Effector memory CD4-positive, alpha-beta T cell (primary cell): ENCODE data around the gene ITGA11.

Experiments used
- DNase-seq, 3 donors: peaks; one replicate each; pipeline ENCODE4 v3.0.0-alpha.2; 2020
- H3K27ac ChIP-seq: 2 replicates; pipeline ENCODE4 v1.7.0; 2013; ENCODE audit warnings: mild to moderate bottlenecking, low read length, moderate library complexity; ENCODE audit not compliant: insufficient read depth, poor library complexity, severe bottlenecking
- H3K27me3 ChIP-seq: replicated peaks from 2 replicates; pipeline ENCODE4 v1.7.0; 2013; ENCODE audit warnings: mild to moderate bottlenecking, low read length; ENCODE audit not compliant: insufficient read depth, control insufficient read depth, poor library complexity, severe bottlenecking
- H3K36me3 ChIP-seq: 2 replicates; pipeline ENCODE4 v1.7.0; 2013; ENCODE audit warnings: mild to moderate bottlenecking, low read length, moderate library complexity; ENCODE audit not compliant: control insufficient read depth, insufficient read depth
- H3K4me1 ChIP-seq: 2 replicates; pipeline ENCODE4 v1.7.0; 2013; ENCODE audit warnings: low read length, mild to moderate bottlenecking; ENCODE audit not compliant: control insufficient read depth, insufficient read depth, poor library complexity, severe bottlenecking
- H3K4me3 ChIP-seq: 2 replicates; pipeline ENCODE4 v1.7.0; 2013; ENCODE audit warnings: low read length, low read depth, mild to moderate bottlenecking; ENCODE audit not compliant: insufficient read depth, poor library complexity, severe bottlenecking
- H3K9me3 ChIP-seq: 2 replicates; pipeline ENCODE4 v1.7.0; 2013; ENCODE audit warnings: mild to moderate bottlenecking, low read length, moderate library complexity; ENCODE audit not compliant: control insufficient read depth

ITGA11 gene

DNA sequence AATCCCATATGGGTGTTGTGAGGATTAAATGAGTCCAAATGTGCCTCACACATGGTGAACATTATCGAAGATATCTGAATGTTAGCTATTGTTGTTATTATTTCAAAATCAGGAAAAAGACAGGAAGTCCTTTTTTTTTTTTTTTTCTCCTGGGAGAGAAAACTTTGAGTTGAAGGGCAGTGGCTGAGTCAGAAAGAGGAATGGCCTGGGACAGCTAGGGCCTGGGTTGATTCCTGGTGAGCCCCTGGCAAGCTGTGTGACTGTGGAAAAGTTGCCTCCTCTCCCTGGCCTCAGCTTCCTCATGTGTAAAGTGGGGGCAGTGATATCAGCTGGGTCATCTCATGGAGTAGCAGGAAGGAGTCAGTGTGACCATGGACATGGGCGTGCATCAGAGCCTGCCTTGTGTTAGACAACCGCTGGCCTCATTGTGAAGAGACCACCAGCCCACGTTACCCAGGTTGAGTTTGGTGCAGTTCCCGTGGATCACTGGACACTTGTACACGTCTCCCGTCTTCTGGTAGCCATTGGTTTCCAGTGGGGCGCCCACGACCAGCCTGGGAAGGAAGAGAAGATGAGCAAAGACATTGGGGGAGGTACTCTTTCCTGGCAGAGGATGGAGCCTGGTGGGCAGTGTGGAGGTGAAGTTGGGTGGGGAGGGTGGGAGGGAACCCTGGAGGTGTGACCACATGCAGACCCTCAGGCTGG, 63.1 kb downstream of the ITGA11 start:
- H3K27ac ChIP-seq, result no peak overlapping the region
- no peaks in the 10 kb centered on the region for H3K9me3 ChIP-seq
- no peak for DNase-seq
- no peaks in the 10 kb centered on the region for H3K27me3 ChIP-seq
- no peaks in the 10 kb centered on the region for H3K36me3 ChIP-seq
- H3K4me1 ChIP-seq, result no peaks in the 10 kb centered on the region
- H3K4me3 ChIP-seq, result no peak overlapping the region

GRCh38 chr15:68367992-68368391, 64.0 kb downstream of the ITGA11 start:
- H3K36me3 ChIP-seq, result no peaks in the 10 kb centered on the region
- DNase-seq, result no peak
- H3K4me1 ChIP-seq, result no peaks in the 10 kb centered on the region
- no peaks in the 10 kb centered on the region for H3K9me3 ChIP-seq
- no peak overlapping the region for H3K4me3 ChIP-seq
- H3K27ac ChIP-seq, result no peak overlapping the region
- no peaks in the 10 kb centered on the region for H3K27me3 ChIP-seq

DNA sequence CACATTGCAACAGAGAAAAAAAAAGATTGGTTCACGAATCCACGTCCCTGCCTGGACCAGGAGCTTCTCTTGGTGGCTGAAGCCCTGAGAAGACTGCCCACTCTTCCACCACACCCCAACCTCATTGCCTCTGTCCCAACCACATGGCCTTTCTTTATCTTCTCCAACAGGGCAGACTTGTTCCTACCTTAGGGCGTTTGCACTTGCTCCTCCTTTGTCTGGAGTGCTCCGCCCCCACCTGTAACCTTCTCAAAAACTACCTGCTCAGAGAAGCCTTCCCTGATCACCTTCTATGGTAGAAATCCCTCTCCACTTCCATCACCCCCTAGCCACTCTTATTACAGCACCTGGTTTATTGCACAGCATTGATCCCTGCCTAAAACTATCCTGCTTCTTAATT, 64.7 kb downstream of the ITGA11 start:
- Histone ChIP-seq H3K27ac (no peak overlapping the region), H3K4me3 (no peak overlapping the region), H3K36me3 (no peaks in the 10 kb centered on the region), H3K9me3 (no peaks in the 10 kb centered on the region), H3K27me3 (no peaks in the 10 kb centered on the region), H3K4me1 (no peaks in the 10 kb centered on the region)
- DNase-seq, result no peak

GRCh38 chr15:68366314-68366713, 65.6 kb downstream of the ITGA11 start:
- no peaks in the 10 kb centered on the region for H3K4me1 ChIP-seq
- DNase-seq, result no peak

DNA sequence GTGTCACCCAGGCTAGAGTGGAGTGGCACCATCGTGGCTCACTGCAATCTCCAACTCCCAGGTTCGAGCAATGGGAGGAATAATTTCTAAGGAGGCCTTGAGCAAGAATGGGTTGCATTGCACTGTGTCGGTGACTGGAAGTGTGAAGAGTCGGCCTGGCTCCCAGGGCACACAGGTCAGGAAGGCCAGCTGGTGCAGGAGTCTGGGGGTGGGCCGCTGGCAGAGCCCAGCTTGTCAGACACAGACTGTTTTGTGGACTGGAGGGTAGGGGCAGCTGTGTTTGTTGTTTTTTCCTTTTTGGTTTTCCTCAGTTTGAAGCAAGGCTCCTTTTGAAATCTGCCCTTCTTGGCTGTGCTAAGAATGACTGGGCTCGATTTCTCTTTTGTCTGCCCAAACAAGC, 66.2 kb downstream of the ITGA11 start:
- Histone ChIP-seq H3K27me3 (no peaks in the 10 kb centered on the region), H3K27ac (no peak overlapping the region), H3K4me1 (no peaks in the 10 kb centered on the region), H3K9me3 (no peaks in the 10 kb centered on the region), H3K36me3 (no peaks in the 10 kb centered on the region), H3K4me3 (no peak overlapping the region)
- no peak for DNase-seq

More at GRCh38 chr15:68366314-68366713, 65.6 kb downstream of the ITGA11 start:
- H3K4me3 ChIP-seq, result no peak overlapping the region
- no peak overlapping the region for H3K27ac ChIP-seq
- no peaks in the 10 kb centered on the region for H3K27me3 ChIP-seq
- H3K36me3 ChIP-seq, result no peaks in the 10 kb centered on the region
- H3K9me3 ChIP-seq, result no peaks in the 10 kb centered on the region

- Histone ChIP-seq H3K27me3 (no peaks in the 10 kb centered on the region), H3K4me1 (no peaks in the 10 kb centered on the region), H3K4me3 (no peak overlapping the region), H3K36me3 (no peaks in the 10 kb centered on the region), H3K9me3 (no peaks in the 10 kb centered on the region), H3K27ac (no peak overlapping the region)
- DNase-seq, result no peak
Observed at GRCh38 chr15:68365140-68365745, 66.7 kb downstream of the ITGA11 start.

- Histone ChIP-seq H3K27me3 (no peaks in the 10 kb centered on the region), H3K4me3 (no peak overlapping the region), H3K36me3 (no peaks in the 10 kb centered on the region), H3K9me3 (no peaks in the 10 kb centered on the region), H3K27ac (no peak overlapping the region), H3K4me1 (no peaks in the 10 kb centered on the region)
- no peak for DNase-seq
Observed at GRCh38 chr15:68364660-68365035, 67.3 kb downstream of the ITGA11 start.

- no peaks in the 10 kb centered on the region for H3K9me3 ChIP-seq
- no peaks in the 10 kb centered on the region for H3K36me3 ChIP-seq
- no peaks in the 10 kb centered on the region for H3K27me3 ChIP-seq
- DNase-seq, result no peak
- no peak overlapping the region for H3K27ac ChIP-seq
- H3K4me3 ChIP-seq, result no peak overlapping the region
- H3K4me1 ChIP-seq, result no peaks in the 10 kb centered on the region
Observed at GRCh38 chr15:68364028-68364659, 67.8 kb downstream of the ITGA11 start.

DNA sequence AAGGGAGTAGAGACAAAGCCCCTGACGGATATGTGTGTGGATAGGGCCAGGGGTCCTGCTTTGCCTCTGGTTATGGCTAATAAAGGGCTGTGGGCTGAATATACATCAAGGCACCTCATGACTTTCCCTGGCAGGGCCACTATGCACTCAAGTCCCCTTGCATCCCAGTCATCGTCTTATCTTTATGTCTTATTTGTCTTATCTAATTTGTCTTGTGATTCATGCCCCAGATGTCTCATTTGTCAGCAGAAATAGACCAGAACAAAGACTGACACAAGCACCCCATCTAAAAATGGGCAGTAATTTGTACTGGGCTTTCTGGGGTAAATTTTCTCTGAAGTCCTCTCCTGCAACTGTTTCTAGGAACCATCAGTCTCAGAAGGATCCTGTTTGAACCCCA, 68.6 kb downstream of the ITGA11 start:
- Histone ChIP-seq H3K27me3 (no peaks in the 10 kb centered on the region), H3K36me3 (no peaks in the 10 kb centered on the region), H3K4me3 (no peak overlapping the region), H3K9me3 (no peaks in the 10 kb centered on the region), H3K4me1 (no peaks in the 10 kb centered on the region), H3K27ac (no peak overlapping the region)
- DNase-seq, result no peak

GRCh38 chr15:68362537-68363126, 69.3 kb downstream of the ITGA11 start:
- Histone ChIP-seq H3K36me3 (no peaks in the 10 kb centered on the region), H3K4me1 (no peaks in the 10 kb centered on the region), H3K4me3 (no peak overlapping the region), H3K9me3 (no peaks in the 10 kb centered on the region), H3K27me3 (no peaks in the 10 kb centered on the region), H3K27ac (no peak overlapping the region)
- no peak for DNase-seq
